HPDE6-E6E7 (cell line): Measurements from ENCODE around the gene UNC13B.
A peak's percentile ranks its signal among the peaks of the same experiment; 100 is the strongest.

Experiments
- DNase-seq: peaks from one replicate; pipeline ENCODE4 v3.0.0; 2011; ENCODE audit warnings: missing footprints; ENCODE audit errors: extremely low spot score

The UNC13B gene

GRCh38 chr9:35277171-35277520 lies 115.3 kb downstream of the UNC13B start:
- DNase-seq, result no peak

GRCh38 chr9:35277628-35278359 lies 116.0 kb downstream of the UNC13B start:
- DNase-seq, result no peak

GRCh38 chr9:35279946-35280345 lies 118.1 kb downstream of the UNC13B start:
- DNase-seq, result no peak

- DNase-seq, result no peak
Measured at GRCh38 chr9:35280399-35280798, 118.6 kb downstream of the UNC13B start.

GRCh38 chr9:35285731-35286130 lies 123.9 kb downstream of the UNC13B start:
- DNase-seq, result no peak

GRCh38 chr9:35286381-35286780 lies 124.6 kb downstream of the UNC13B start:
- DNase-seq, result no peak

- DNase-seq, result peak; percentile 61
Measured at GRCh38 chr9:35287987-35288632, 126.3 kb downstream of the UNC13B start.

GRCh38 chr9:35288778-35289177 lies 127.0 kb downstream of the UNC13B start:
- no peak for DNase-seq

- no peak for DNase-seq
Measured at GRCh38 chr9:35293376-35293964, 131.7 kb downstream of the UNC13B start.

- no peak for DNase-seq
Measured at GRCh38 chr9:35294066-35294465, 132.3 kb downstream of the UNC13B start.

GRCh38 chr9:35294556-35294955 lies 132.7 kb downstream of the UNC13B start:
- DNase-seq, result no peak

- DNase-seq, result no peak
Measured at GRCh38 chr9:35295369-35296036, 133.7 kb downstream of the UNC13B start.

- DNase-seq, result no peak
Measured at GRCh38 chr9:35303567-35303966, 141.8 kb downstream of the UNC13B start.

GRCh38 chr9:35306283-35306682 lies 144.5 kb downstream of the UNC13B start:
- DNase-seq, result no peak

- no peak for DNase-seq
Measured at GRCh38 chr9:35308316-35308715, 146.5 kb downstream of the UNC13B start.

- DNase-seq, result no peak
Measured at GRCh38 chr9:35311891-35312639, 150.3 kb downstream of the UNC13B start.

- DNase-seq, result no peak
Measured at GRCh38 chr9:35313460-35313859, 151.7 kb downstream of the UNC13B start.

GRCh38 chr9:35313916-35314315 lies 152.1 kb downstream of the UNC13B start:
- no peak for DNase-seq

GRCh38 chr9:35318741-35319140 lies 156.9 kb downstream of the UNC13B start:
- no peak for DNase-seq

- DNase-seq, result no peak
Measured at GRCh38 chr9:35322075-35322885, 160.5 kb downstream of the UNC13B start.

GRCh38 chr9:35324966-35325365 lies 163.2 kb downstream of the UNC13B start:
- no peak for DNase-seq
